Activated CD4-positive, alpha-beta T cell treated with anti-CD3 and anti-CD28 coated beads for 36 hours (primary cell): Measurements from ENCODE around the gene WDFY4. TPM values are rescaled to one million over a fixed set of nuclear protein-coding genes. Genes with fewer than 3 reads are reported as not detected.

Experiments used
- ATAC-seq: fragments of 200-7000 bp; cut with Tn5 transposase; one replicate; pipeline ENCODE4 v1.10.0; 2021; ENCODE audit warnings: mild to moderate bottlenecking, moderate library complexity
- CTCF ChIA-PET: fragments of 350-600 bp; sonication (Branson Sonifier 250); formaldehyde crosslinking; loops from one replicate; lab custom pipeline; 2021; ENCODE audit warnings: antibody characterized with exemption; lab: Charles Lee
- POLR2A ChIA-PET: fragments of 350-600 bp; sonication (Branson Sonifier 250); formaldehyde crosslinking; loops from one replicate; lab custom pipeline; 2021; ENCODE audit warnings: antibody characterized with exemption, inconsistent platforms; lab: Charles Lee
- DNase-seq: peaks from one replicate; pipeline ENCODE4 v3.0.0-alpha.2; 2020
- H3K27ac Mint-ChIP-seq: one replicate; pipeline ENCODE4 v1.8.0; 2021; ENCODE audit warnings: mixed read lengths
- H3K27me3 Mint-ChIP-seq: one replicate; pipeline ENCODE4 v1.8.0; 2021; ENCODE audit warnings: mixed read lengths
- H3K36me3 Mint-ChIP-seq: one replicate; pipeline ENCODE4 v1.8.0; 2021; ENCODE audit warnings: low read depth, mixed read lengths
- H3K4me1 Mint-ChIP-seq: one replicate; pipeline ENCODE4 v1.8.0; 2021; ENCODE audit warnings: mixed read lengths
- H3K4me3 Mint-ChIP-seq: one replicate; pipeline ENCODE4 v1.8.0; 2021; ENCODE audit warnings: mild to moderate bottlenecking, moderate library complexity, mixed read lengths
- H3K9me3 Mint-ChIP-seq: one replicate; pipeline ENCODE4 v1.8.0; 2021; ENCODE audit warnings: low read depth, mixed read lengths
- intact Hi-C, 2 experiments: fragments of 100-400 bp; cut with DNase I in 1 of 2; cut with micrococcal nuclease in 1 of 2; formaldehyde crosslinking; loops; one replicate each; pipeline versions ENCODE4 v1.14.2 to v1.15.1; 2022 to 2024; cut with DNase I, micrococcal nuclease
- total RNA-seq, 2 experiments: library from RNA; stranded (reverse); gene quantifications; one replicate each; pipeline ENCODE4 v1.2.3, GENCODE V29; 2021

The WDFY4 gene
- total RNA-seq, 2 experiments from 2014 or later: 0.07 to 0.09 TPM

- no peak overlapping the region for H3K4me3 Mint-ChIP-seq
- no peaks in the 10 kb centered on the region for H3K36me3 Mint-ChIP-seq
- H3K27ac Mint-ChIP-seq: no peak overlapping the region
- no peak for DNase-seq
- no peak for ATAC-seq
- ChIA-PET CTCF (no interaction called here), POLR2A (no interaction called here)
- H3K4me1 Mint-ChIP-seq: no peaks in the 10 kb centered on the region
- H3K27me3 Mint-ChIP-seq: peaks cover 4% of the 10 kb centered on the region
- intact Hi-C loops: no loop called here
- no peaks in the 10 kb centered on the region for H3K9me3 Mint-ChIP-seq
Observed at GRCh38 chr10:48792121-48792520, 107.4 kb downstream of the WDFY4 start.

GRCh38 chr10:48792687-48793096, 108.0 kb downstream of the WDFY4 start:
- ATAC-seq (no peak), DNase-seq (no peak)
- H3K4me3 Mint-ChIP-seq: no peak overlapping the region
- H3K4me1 Mint-ChIP-seq: no peaks in the 10 kb centered on the region
- H3K36me3 Mint-ChIP-seq: no peaks in the 10 kb centered on the region
- CTCF ChIA-PET: no interaction called here
- peaks cover 4% of the 10 kb centered on the region for H3K27me3 Mint-ChIP-seq
- intact Hi-C loops: no loop called here
- POLR2A ChIA-PET: no interaction called here
- no peak overlapping the region for H3K27ac Mint-ChIP-seq
- H3K9me3 Mint-ChIP-seq: no peaks in the 10 kb centered on the region

DNA sequence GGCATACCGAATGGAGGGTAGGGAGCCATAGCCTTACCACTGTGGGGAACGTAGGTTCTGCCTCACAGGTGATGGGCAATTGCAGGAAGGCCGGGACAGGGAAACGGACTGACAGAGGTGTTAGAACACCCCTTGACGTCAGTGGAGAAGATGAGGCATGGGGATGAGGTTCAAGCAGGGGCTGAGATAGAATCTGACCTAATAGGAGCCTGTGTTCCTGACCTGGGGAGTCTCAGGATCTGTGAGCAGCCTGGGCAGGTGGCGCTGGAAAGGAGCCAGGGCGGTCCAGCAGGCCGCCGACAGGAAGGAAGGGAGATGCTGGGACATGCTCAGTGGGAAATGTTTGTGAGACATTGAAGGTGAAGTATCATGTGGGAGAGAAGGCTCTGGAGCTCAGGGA, 109.4 kb downstream of the WDFY4 start:
- intact Hi-C loops: no loop called here
- DNase-seq (no peak), ATAC-seq (no peak)
- Mint-ChIP-seq H3K4me3 (no peak overlapping the region), H3K9me3 (no peaks in the 10 kb centered on the region), H3K36me3 (no peaks in the 10 kb centered on the region), H3K27me3 (peaks cover 4% of the 10 kb centered on the region), H3K27ac (no peak overlapping the region), H3K4me1 (no peaks in the 10 kb centered on the region)
- ChIA-PET CTCF (no interaction called here), POLR2A (no interaction called here)

DNA sequence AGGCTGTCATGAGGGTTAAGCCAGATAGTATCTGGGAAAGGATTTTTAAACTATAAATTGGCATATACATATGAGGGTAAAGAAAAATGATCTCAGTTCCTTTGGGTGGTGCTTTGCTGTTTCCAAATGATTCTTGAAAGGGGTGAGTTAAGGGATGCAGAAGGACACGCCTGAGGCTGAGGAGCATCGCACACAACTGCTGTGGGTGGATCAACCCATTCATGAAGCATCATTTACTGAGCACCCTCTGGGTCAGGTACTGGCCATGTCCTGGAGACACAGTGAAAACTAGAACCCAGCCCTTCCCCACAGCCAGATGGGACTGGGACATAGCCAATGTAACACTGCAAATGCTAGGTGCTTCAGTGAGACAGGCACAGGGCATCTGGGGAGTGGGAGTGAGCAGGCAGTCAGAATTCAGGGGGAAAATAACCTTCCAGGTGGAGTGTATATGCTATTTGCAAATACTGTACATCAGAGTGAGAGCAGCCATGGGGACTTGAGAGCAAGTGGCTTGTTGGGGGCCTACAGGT, 112.1 kb downstream of the WDFY4 start:
- POLR2A ChIA-PET: no interaction called here
- intact Hi-C loops: no loop called here
- H3K27ac Mint-ChIP-seq: no peak overlapping the region
- peaks cover 5% of the 10 kb centered on the region for H3K36me3 Mint-ChIP-seq
- ATAC-seq (no peak), DNase-seq (no peak)
- H3K4me1 Mint-ChIP-seq: peaks cover 15% of the 10 kb centered on the region
- H3K9me3 Mint-ChIP-seq: peaks cover 5% of the 10 kb centered on the region
- CTCF ChIA-PET: no interaction called here
- H3K27me3 Mint-ChIP-seq: peaks cover 4% of the 10 kb centered on the region
- H3K4me3 Mint-ChIP-seq: no peak overlapping the region

- no peak overlapping the region for H3K27ac Mint-ChIP-seq
- ChIA-PET POLR2A (no interaction called here), CTCF (no interaction called here)
- no peaks in the 10 kb centered on the region for H3K27me3 Mint-ChIP-seq
- no peak for ATAC-seq
- peaks cover 5% of the 10 kb centered on the region for H3K36me3 Mint-ChIP-seq
- H3K4me1 Mint-ChIP-seq: peaks cover 20% of the 10 kb centered on the region
- H3K4me3 Mint-ChIP-seq: no peak overlapping the region
- intact Hi-C loops: no loop called here
- no peak for DNase-seq
- H3K9me3 Mint-ChIP-seq: peaks cover 5% of the 10 kb centered on the region
Observed at GRCh38 chr10:48797830-48798229, 113.2 kb downstream of the WDFY4 start.

DNA sequence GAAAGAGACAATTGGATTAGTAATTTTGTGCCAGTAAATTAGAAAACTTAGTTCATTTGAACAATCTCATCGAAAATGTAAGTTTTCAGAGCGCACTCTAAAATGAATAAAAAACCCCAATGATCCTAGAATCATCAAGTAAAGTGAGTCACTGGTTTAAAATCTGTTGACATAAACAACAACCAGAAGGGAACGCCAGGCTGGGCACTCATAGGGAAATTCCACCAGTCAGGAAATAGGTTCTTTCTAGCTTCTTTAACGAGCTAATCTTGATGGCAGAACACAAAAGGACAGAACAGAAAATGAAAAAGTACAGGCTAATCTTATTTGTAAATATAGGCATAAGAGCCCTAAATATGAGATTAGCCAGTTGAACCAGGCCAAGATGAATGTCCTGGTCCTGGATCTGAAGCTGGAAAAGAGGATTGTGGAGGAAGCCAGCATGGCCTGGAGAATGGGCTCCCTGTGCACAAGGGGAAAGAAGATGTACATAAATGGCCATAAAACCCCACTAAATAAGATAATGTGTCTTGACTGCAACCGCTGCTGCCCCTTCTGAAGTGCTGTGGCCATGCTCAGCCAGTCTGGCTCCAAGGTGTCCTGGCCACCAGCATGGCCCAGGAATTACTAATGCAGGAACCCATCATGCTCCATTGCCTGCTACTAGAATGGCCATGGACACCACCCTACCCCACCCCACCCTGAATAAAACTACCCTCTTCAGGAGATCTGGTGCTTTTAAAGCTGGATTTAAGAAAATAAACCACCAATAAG, 114.0 kb downstream of the WDFY4 start:
- DNase-seq (no peak), ATAC-seq (no peak)
- peaks cover 25% of the 10 kb centered on the region for H3K4me1 Mint-ChIP-seq
- intact Hi-C loops: no loop called here
- ChIA-PET POLR2A (no interaction called here), CTCF (no interaction called here)
- H3K27ac Mint-ChIP-seq: no peak overlapping the region
- peaks cover 5% of the 10 kb centered on the region for H3K9me3 Mint-ChIP-seq
- H3K27me3 Mint-ChIP-seq: no peaks in the 10 kb centered on the region
- peaks cover 5% of the 10 kb centered on the region for H3K36me3 Mint-ChIP-seq
- no peak overlapping the region for H3K4me3 Mint-ChIP-seq

- no peak for ATAC-seq
- intact Hi-C loops: loop anchor here in 1 of 2 experiments (5.0 kb wide), 1 partner anchor 383 kb away; no protein-coding TSS in a partner anchor
- H3K27ac Mint-ChIP-seq: peak overlapping the region; percentile 23
- peaks cover 5% of the 10 kb centered on the region for H3K36me3 Mint-ChIP-seq
- DNase-seq: no peak
- no peak overlapping the region for H3K4me3 Mint-ChIP-seq
- H3K27me3 Mint-ChIP-seq: no peaks in the 10 kb centered on the region
- H3K9me3 Mint-ChIP-seq: peaks cover 5% of the 10 kb centered on the region
- CTCF ChIA-PET: no interaction called here
- H3K4me1 Mint-ChIP-seq: peaks cover 33% of the 10 kb centered on the region
- POLR2A ChIA-PET: interaction anchor here (0.6 kb wide), 1 partner anchor 13 kb away, joined by 3 read pairs; no protein-coding TSS in a partner anchor
Observed at GRCh38 chr10:48799341-48800006, 114.8 kb downstream of the WDFY4 start.

GRCh38 chr10:48800007-48800675, 115.5 kb downstream of the WDFY4 start:
- no peaks in the 10 kb centered on the region for H3K27me3 Mint-ChIP-seq
- no peak for DNase-seq
- peak; percentile 42 for ATAC-seq
- CTCF ChIA-PET: no interaction called here
- H3K4me3 Mint-ChIP-seq: no peak overlapping the region
- H3K9me3 Mint-ChIP-seq: peaks cover 5% of the 10 kb centered on the region
- intact Hi-C loops: loop anchor here in 1 of 2 experiments (5.0 kb wide), 1 partner anchor 382 kb away; no protein-coding TSS in a partner anchor
- POLR2A ChIA-PET: interaction anchor here (0.6 kb wide), 1 partner anchor 13 kb away, joined by 3 read pairs; no protein-coding TSS in a partner anchor
- H3K27ac Mint-ChIP-seq: peak overlapping the region; percentile 89
- peaks cover 5% of the 10 kb centered on the region for H3K36me3 Mint-ChIP-seq
- H3K4me1 Mint-ChIP-seq: peaks cover 40% of the 10 kb centered on the region

- intact Hi-C loops: loop anchor here in 1 of 2 experiments (5.0 kb wide), 1 partner anchor 381 kb away; no protein-coding TSS in a partner anchor
- POLR2A ChIA-PET: no interaction called here
- peaks cover 5% of the 10 kb centered on the region for H3K36me3 Mint-ChIP-seq
- H3K27ac Mint-ChIP-seq: no peak overlapping the region
- ATAC-seq (peak; percentile 59), DNase-seq (no peak)
- CTCF ChIA-PET: interaction anchor here (0.6 kb wide), 1 partner anchor 491 kb away, joined by 3 read pairs; no protein-coding TSS in a partner anchor
- H3K4me1 Mint-ChIP-seq: peaks cover 47% of the 10 kb centered on the region
- H3K4me3 Mint-ChIP-seq: no peak overlapping the region
- H3K9me3 Mint-ChIP-seq: peaks cover 5% of the 10 kb centered on the region
- H3K27me3 Mint-ChIP-seq: no peaks in the 10 kb centered on the region
Observed at GRCh38 chr10:48801001-48801421, 116.3 kb downstream of the WDFY4 start.

- ChIA-PET POLR2A (no interaction called here), CTCF (no interaction called here)
- DNase-seq (peak; percentile 30), ATAC-seq (peak; percentile 68)
- Mint-ChIP-seq H3K27me3 (no peaks in the 10 kb centered on the region), H3K4me3 (no peak overlapping the region), H3K4me1 (peaks cover 51% of the 10 kb centered on the region), H3K9me3 (peaks cover 5% of the 10 kb centered on the region), H3K27ac (no peak overlapping the region), H3K36me3 (peaks cover 5% of the 10 kb centered on the region)
- intact Hi-C loops: loop anchor here in 1 of 2 experiments (5.0 kb wide), 1 partner anchor 380 kb away; no protein-coding TSS in a partner anchor
Observed at GRCh38 chr10:48802611-48803071, 118.0 kb downstream of the WDFY4 start.
